NCI-H1417 treated with DMSO at 0.1 percent for 48 hours (cell line): Measurements from ENCODE around the gene LCE1C.

Experiments
- DNase-seq: peaks from one replicate; lab custom pipeline; 2025; lab: John Stamatoyannopoulos, UW

Gene LCE1C

DNA sequence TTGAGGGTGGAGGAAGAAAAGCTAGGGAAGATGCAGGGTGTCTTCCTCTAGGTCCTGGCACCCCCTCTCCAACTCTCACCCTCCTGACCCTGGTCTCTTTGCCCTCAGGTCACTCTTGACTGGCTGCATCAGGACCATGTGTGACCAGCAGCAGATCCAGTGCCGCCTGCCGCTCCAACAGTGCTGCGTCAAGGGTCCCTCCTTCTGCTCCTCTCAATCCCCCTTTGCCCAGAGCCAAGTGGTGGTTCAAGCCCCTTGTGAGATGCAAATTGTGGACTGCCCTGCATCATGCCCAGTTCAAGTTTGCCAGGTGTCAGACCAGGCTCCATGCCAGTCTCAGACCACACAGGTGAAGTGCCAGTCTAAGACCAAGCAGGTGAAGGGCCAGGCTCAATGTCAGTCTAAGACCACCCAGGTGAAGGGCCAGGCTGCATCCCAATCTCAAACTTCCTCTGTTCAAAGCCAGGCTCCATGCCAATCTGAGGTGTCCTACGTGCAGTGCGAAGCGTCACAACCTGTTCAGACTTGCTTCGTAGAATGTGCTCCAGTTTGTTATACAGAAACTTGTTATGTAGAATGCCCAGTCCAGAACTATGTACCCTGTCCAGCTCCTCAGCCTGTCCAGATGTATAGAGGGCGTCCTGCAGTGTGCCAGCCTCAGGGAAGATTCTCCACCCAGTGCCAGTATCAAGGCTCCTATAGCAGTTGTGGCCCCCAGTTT lies 46.8 kb downstream of the LCE1C start:
- no peak for DNase-seq

DNA sequence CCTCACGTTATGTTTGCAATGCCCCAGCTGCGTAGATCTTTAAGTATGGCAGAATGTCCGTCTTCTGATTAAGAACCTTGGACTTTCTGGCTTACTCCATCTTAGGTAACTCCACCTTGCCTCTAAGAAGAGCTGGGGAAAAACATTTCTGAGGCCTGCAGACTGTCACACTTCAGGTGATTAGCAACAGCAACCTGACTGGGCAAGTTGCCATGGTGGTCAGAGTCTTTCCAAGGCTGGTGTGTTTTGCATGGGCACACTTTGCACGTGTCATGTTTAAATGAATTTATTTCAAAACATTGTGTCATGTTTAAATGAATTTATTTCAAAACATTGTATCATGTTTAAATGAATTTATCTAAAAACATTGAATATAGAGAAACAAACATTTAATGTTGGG lies 47.8 kb downstream of the LCE1C start:
- no peak for DNase-seq

DNA sequence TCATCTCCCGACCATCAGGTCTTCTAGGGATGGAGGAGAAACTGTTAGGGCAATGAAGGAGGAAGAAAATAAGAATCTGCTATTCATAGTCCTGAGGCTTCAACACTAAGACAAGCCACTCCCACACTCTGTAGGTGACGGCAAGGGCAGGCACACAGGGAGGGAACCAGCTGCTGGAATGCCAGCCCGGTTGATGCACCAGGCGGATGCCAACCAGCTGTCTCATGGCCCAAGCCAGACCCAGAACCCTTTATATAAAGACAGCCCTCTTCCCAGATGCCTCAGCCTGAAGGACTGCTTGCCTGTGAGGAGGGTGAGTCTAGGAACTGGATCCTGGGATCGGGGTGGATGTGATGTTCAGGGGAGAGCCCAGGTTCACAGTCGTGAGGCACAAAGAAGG lies 48.7 kb downstream of the LCE1C start, which contains the start of gene KPRP:
KPRP (plus strand) TSS at position 279 of the 400 bp plus-strand sequence. CDS start 1,564 bp downstream, outside the sequence.
- no peak for DNase-seq

DNA sequence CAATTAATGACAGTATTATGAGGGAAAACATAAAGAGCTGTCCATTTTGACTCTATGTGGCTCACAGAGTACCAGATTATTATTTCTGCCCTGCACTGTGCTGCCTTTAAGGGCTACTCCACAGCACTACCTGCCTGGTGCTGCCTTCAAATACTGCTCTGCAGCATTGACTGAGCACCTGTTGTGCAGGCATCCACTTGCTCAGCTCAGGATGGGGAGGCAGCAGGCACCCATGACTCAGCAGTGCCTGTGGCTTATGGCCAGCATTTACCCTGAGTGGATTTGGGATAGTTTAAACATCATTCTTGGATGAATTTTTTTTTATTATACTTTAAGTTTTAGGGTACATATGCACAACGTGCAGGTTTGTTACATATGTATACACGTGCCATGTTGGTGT lies 49.6 kb downstream of the LCE1C start:
- DNase-seq, result no peak
